ENCODE results near the gene PMFBP1.

- no peak for TF ChIP-seq EZH2 (IDR thresholded peaks at IDR 0.05; ENCODE audit: borderline replicate concordance, low read length)
- TF ChIP-seq CTCF (IDR thresholded peaks at IDR 0.05; ENCODE audit: low read length), result no peak
Measured at GRCh38 chr16:72182976-72183375, 11.0 kb upstream of the PMFBP1 start.
